Left hindlimb (tissue), 1 donor: ENCODE data around the gene SETBP1.
A peak's percentile ranks its signal among the peaks of the same experiment; 100 is the strongest.

ENCODE experiments used
- DNase-seq: peaks from one replicate; pipeline ENCODE4 v3.0.0-alpha.2; 2018

The SETBP1 gene

GRCh38 chr18:45046961-45047360, 366.3 kb downstream of the SETBP1 start:
- DNase-seq = no peak

GRCh38 chr18:45049578-45050319, 369.1 kb downstream of the SETBP1 start:
- no peak for DNase-seq

- no peak for DNase-seq
These were observed 370.3 kb downstream of the SETBP1 start for GRCh38 chr18:45050712-45051601.

- no peak for DNase-seq
These were observed 373.9 kb downstream of the SETBP1 start for GRCh38 chr18:45054636-45055035.

- no peak for DNase-seq
These were observed 375.1 kb downstream of the SETBP1 start for GRCh38 chr18:45055811-45056210.

GRCh38 chr18:45056926-45057325, 376.2 kb downstream of the SETBP1 start:
- DNase-seq = no peak

- no peak for DNase-seq
These were observed 377.4 kb downstream of the SETBP1 start for GRCh38 chr18:45057955-45058600.

GRCh38 chr18:45059695-45060094, 379.0 kb downstream of the SETBP1 start:
- no peak for DNase-seq

GRCh38 chr18:45060102-45060501, 379.4 kb downstream of the SETBP1 start:
- DNase-seq = no peak

GRCh38 chr18:45061359-45061758, 380.7 kb downstream of the SETBP1 start:
- no peak for DNase-seq

- DNase-seq = no peak
These were observed 382.8 kb downstream of the SETBP1 start for GRCh38 chr18:45063246-45064038.

- no peak for DNase-seq
These were observed 385.5 kb downstream of the SETBP1 start for GRCh38 chr18:45066210-45066609.

- DNase-seq = no peak
These were observed 386.2 kb downstream of the SETBP1 start for GRCh38 chr18:45066886-45067285.

- no peak for DNase-seq
These were observed 387.9 kb downstream of the SETBP1 start for GRCh38 chr18:45068400-45069094.

GRCh38 chr18:45069546-45069945, 388.9 kb downstream of the SETBP1 start:
- no peak for DNase-seq

GRCh38 chr18:45071956-45072355, 391.3 kb downstream of the SETBP1 start:
- DNase-seq = no peak

- DNase-seq = no peak
These were observed 392.9 kb downstream of the SETBP1 start for GRCh38 chr18:45073556-45073955.

- no peak for DNase-seq
These were observed 401.0 kb downstream of the SETBP1 start for GRCh38 chr18:45081566-45082181.

GRCh38 chr18:45083226-45083855, 402.7 kb downstream of the SETBP1 start:
- no peak for DNase-seq

GRCh38 chr18:45084206-45084605, 403.5 kb downstream of the SETBP1 start:
- DNase-seq = peak; percentile 50
